ENCODE data around the gene JSRP1. TPM values are rescaled to one million over a fixed set of nuclear protein-coding genes. Genes with fewer than 3 reads are reported as not detected.
A peak's percentile ranks its signal among the peaks of the same experiment; 100 is the strongest.

The JSRP1 gene
- total and polyA plus RNA-seq, 10 of the 15 experiments (the other 5 are each of a cell fraction or from before 2014, with no cell fraction given) = 0.41 to 0.91 (median 0.49) TPM; not detected in 7

- RAD21 ChIA-PET (ENCODE audit: unreplicated experiment) = interaction anchor here (1.1 to 1.5 kb wide), 2 partner anchors 9 to 73 kb away, joined by 3 to 5 read pairs; no protein-coding TSS in a partner anchor
- DNase-seq (ENCODE audit: low read depth, low spot score) (no peak), FAIRE-seq (no peak), ATAC-seq (no peak)
- H3K36me3 ChIP-seq (ENCODE audit: control insufficient read depth in 2 of 2, insufficient read depth in 2 of 2, low read length in 1 of 2) = peaks cover 0 to 43% of the 10 kb centered on the region in 2 experiments; a peak in 3 of 4 replicates
- H4K20me1 ChIP-seq (ENCODE audit: control insufficient read depth, insufficient read depth) = no peaks in the 10 kb centered on the region
- H3K4me1 ChIP-seq (ENCODE audit: control insufficient read depth, insufficient read depth, low read length) = peaks cover 11% of the 10 kb centered on the region
- 91% methylated on average over 43 of the region's 45 CpGs for WGBS (ENCODE audit: insufficient coverage, insufficient replicate concordance, low lambda C conversion rate, missing lambda C conversion rate)
- no peak overlapping the region for H3K9ac ChIP-seq (ENCODE audit: control insufficient read depth, insufficient read depth, low read length)
- H2AFZ ChIP-seq (ENCODE audit: control insufficient read depth, low read depth, low read length) = no peak overlapping the region
- H3K4me2 ChIP-seq (ENCODE audit: control insufficient read depth, insufficient read depth) = no peak overlapping the region
- no peaks in the 10 kb centered on the region for H3K27me3 ChIP-seq (replicated peaks in 1 of 2; ENCODE audit: control insufficient read depth in 2 of 2, insufficient read depth in 2 of 2, low read length in 1 of 2)
- no peak overlapping the region for H3K27ac ChIP-seq (ENCODE audit: control insufficient read depth, insufficient read depth)
- intact Hi-C loops (cut with micrococcal nuclease; ENCODE audit: unreplicated experiment) (loop anchor here (10.0 kb wide), 1 partner anchor 135 kb away; the partner anchor contains the start of genes IZUMO4 and MOB3A), in situ Hi-C loops (cut with MboI) (loop anchor here (5.0 kb wide), 1 partner anchor 88 kb away; no protein-coding TSS in a partner anchor)
- H3K9me3 ChIP-seq (replicated peaks; ENCODE audit: control insufficient read depth, insufficient read depth, low read length) = no peaks in the 10 kb centered on the region
- BruUV-seq (replicated peaks) = TSS peak; percentile 21
- no peak overlapping the region for H3K4me3 ChIP-seq
- TF ChIP-seq HDGF (IDR thresholded peaks at IDR 0.05) (no peak), RELA (IDR thresholded peaks at IDR 0.05; ENCODE audit: borderline replicate concordance, partially characterized antibody) (no peak), USF2 (IDR thresholded peaks at IDR 0.05; ENCODE audit: borderline replicate concordance, low read depth, low read length) (no peak), IKZF2 (IDR thresholded peaks at IDR 0.05) (no peak), POLR2A (IDR thresholded peaks at IDR 0.05; ENCODE audit: low read depth, low read length) (peak; percentile 64), JUNB (IDR thresholded peaks at IDR 0.05) (no peak), RUNX3 (IDR thresholded peaks at IDR 0.05; ENCODE audit: low read length) (peak; percentile 10; the same call in 1 of the 2 replicates), MTA2 (IDR thresholded peaks at IDR 0.05; ENCODE audit: low read depth) (no peak), WRNIP1 (IDR thresholded peaks at IDR 0.05; ENCODE audit: borderline replicate concordance, low read depth, low read length) (no peak), EZH2 (IDR thresholded peaks at IDR 0.05; ENCODE audit: borderline replicate concordance, control insufficient read depth, low read depth, low read length) (no peak)
- CTCF ChIA-PET = interaction anchor here (0.9 to 1.0 kb wide), 2 partner anchors 58 to 74 kb away, joined by 3 to 4 read pairs; no protein-coding TSS in a partner anchor
- peaks cover 14% of the 10 kb centered on the region for H3K79me2 ChIP-seq (ENCODE audit: control insufficient read depth, insufficient read depth, low read length)
- SMC1A ChIA-PET (ENCODE audit: uncharacterized antibody, unreplicated experiment) = interaction anchor here (0.6 kb wide), 1 partner anchor 43 kb away, joined by 3 read pairs; no protein-coding TSS in a partner anchor
- POLR2A ChIA-PET = interaction anchor here (0.5 to 0.6 kb wide), 3 partner anchors 19 to 96 kb away, joined by 3 to 7 read pairs (median 4); no protein-coding TSS in a partner anchor
These were observed 26.8 kb downstream of the JSRP1 start for GRCh38 chr19:2229103-2230032.

Data from GM12878 (cell line).